ENCODE measurements around the gene AOAH.
"Not testable (repeated sequence)": the region's sequence is repeated elsewhere in the genome, so short reads cannot be mapped to it uniquely, and the experiment has no call there.

The AOAH gene

DNA sequence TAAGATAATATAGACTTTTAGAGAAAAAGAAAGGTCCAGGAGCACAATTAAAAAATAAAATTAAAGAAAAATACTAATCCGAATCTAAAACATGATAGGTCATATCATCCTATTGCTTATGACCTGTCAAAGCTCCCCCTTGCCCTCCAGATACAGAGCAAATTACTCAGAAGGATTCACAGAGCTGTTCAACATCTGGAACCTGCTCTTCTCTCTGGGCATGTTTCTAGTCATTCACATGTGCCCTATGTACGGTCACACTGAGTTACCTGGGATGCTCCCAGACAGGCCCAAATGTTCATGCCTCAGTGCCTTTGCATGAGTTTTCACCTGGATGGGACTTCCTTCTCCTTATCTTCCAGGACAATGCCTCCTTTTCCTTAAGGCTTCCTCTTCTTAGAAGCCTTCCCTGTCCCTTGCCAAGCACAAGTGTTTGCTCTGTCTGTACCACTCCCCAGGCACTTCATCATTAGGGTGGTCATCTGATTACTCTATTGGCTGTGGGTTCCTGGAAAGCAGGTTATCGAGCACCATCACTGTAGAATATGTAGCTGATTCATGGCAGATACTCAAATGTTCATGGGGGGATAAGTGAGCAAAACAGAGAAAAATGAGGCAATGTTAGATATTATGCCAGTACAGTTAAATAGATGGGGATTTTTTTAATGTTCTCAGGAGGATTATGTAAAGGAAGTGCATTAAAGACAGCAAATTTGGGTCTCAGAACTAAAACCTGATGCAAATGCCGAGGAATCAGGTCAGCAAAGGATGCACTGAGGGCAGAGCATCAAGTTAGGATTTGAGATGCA, 12.0 kb upstream of the AOAH start:
- no peak for DNase-seq

DNA sequence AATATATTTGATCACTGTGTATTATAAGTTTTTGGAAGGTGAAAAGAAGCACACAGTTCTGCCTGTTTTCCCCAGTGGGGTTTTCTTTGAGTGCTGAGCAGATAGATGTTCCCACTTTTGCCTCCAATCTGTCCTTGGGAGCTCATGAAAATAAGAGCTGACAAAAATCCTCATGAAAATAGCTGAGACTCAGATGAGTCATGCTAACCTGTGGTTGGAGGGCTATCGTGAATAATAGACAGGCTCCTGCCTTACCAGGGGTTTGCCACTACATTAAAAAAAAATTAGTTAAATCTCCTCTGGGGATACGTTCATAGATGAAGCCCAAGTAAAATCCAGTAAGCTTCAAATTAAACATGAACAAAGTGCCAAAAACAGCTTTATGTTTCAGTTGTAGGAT, 10.9 kb upstream of the AOAH start:
- no peak for DNase-seq

DNA sequence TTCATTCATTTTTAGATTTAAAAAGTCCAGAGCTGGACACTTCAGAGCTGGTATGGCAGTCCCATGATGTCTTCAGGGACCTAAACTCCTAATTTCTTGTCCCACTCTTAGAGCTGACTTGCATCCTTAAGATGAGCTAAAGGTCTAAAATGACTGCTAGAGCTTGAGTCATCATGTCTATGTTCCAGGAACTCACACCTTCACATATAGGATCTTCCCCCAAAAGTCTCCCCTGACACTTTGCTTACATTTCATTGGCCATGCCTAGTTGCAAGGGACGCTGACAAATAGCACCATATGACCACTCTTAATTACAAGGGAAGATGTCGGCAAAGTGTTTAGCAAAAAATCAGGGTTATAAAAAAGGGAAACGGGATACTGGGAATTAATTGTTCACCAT, 10.4 kb upstream of the AOAH start:
- no peak for DNase-seq

DNA sequence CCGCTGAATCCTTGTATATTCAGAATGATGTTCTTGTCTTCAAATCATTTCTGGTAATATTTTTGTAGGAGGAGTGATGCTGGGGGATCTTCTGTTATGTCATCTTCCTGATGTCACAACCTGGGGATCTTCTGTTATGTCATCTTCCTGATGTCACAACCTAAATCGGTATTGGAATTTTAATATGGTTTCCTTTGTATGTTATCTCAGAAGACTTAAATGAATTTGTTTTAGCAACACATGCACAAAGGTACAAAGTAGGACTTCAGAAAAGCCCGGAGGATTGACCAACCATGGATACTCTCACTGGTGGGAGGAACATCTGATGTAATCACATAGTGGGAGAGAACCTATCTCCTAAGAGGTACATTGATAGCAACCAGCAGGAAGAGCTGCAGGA, 9.1 kb upstream of the AOAH start:
- no peak for DNase-seq

DNA sequence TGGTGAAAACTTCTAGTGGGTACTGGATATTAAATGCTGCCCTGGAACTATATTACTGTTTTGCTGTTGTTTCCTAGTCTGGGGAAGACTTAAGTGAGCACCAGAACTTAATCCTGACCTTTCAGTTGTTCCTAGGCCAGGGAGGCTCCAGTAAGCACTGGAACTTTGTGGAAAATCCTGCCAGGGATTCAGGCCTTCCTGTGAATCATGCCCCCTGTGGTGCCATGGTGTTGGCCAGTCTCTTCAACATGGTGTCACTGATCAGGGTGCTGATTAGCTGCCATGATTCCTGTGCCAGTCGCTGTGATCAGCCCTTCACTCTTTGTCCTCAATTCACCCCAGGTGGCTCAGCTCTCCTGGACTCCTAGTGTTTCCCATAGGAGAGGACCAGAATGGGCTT, 8.5 kb upstream of the AOAH start:
- DNase-seq = no peak

DNA sequence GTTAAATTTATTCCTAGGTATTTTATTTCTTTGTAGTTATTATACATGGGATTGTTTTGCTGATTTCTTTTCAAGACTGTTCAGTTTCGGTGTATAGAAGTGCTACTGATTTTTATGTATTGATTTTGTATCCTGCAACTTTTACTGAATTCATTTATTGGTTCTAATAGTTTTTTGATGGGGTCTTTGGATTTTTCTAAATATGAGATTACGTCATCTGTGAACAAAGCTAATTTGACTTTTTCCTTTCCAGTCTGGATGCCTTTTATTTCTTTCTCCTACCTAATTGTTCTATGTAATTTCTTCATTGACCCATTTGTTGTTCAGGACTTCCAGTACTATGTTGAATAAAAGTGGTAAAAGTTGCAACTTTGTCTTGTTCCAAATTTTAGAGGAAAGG, 5.8 kb upstream of the AOAH start:
- DNase-seq = no peak

DNA sequence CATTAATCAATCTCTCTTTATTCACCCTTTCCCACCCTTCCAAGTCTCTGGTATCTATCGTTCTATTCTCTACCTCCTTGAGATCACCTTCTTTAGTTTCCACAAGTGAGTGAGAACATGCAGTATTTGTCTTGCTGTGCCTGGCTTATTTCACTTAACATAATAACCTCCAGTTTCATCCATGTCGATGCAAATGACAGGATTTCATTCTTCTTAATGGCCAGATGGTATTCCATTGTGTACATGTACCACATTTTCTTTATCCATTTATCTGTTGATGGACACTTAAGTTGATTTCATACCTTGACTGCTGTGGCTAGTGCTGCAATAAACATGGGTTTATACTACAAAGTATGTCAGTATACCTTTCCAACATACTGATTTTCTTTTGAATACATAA, 3.8 kb upstream of the AOAH start:
- DNase-seq = no peak

DNA sequence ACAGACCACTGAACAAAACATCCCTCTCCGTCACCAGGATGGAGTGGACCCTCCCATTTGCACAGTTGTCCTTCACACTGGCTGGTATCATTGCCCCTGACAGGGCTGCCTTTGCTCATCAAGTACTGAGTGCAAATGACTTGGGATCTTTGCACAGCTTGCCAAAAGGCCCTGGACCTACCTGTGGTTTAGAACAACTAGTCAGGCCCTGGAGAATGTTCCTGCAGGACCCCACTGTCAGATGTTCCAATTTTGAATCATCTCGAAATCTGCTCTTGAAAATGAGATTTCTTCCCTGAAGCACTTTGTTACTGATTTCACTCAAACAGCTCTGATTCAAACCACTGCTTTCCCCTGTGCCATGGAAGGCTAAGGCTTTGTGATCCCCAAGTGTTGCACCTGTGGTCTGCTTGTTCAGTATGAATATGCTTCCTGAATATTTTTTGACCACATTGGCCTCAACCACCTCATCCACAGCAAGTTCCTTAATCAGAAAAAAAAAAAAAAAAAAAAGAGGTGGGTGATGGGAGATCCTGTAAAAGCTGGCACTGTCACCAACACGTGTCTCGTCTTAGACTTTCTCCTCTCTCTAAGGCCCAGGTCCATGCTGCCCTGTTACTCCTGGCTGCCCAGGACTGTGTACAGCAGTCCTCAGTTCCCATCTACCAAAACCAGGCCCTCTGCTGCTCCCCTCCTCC, 2.7 kb upstream of the AOAH start:
- no peak for DNase-seq

DNA sequence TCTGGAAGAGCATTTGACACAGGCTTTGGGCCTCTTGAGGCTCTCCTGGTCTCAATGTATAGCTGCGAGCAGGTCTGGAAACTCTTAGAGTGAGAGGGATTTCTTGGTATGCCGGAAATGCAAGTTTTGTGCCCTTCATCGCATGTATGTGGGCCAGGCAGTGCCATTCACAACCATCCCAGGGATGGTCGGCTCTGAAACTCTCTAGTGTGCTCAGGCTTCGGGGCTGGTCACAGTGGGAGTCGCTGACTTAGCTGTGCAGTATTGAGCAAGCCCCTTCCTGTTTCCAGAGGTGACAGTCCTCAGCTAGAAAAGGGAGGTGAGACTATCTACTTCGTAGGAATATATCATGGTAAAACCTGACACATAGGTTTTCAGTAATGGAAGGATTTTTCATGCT, 2.0 kb upstream of the AOAH start:
- DNase-seq = no peak

DNA sequence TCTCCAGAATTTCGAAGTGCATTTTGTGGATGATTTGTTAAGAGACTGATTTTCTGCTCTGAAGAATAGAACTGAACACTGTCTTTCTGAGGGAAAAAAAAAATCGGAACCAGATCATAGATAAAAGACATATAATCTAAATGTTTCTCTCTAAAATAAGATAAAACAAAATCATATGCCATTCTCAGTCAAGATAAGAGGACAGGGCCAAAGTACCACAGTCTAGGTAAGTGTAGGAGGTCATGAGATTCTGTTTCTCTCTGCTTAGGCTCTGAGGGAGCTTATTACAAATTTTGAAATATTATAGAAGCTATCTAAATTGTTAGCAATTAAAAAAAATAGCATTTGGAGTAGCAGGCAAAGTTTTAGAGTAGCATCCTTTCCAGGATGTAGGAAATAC, 702 bp upstream of the AOAH start:
- no peak for DNase-seq

DNA sequence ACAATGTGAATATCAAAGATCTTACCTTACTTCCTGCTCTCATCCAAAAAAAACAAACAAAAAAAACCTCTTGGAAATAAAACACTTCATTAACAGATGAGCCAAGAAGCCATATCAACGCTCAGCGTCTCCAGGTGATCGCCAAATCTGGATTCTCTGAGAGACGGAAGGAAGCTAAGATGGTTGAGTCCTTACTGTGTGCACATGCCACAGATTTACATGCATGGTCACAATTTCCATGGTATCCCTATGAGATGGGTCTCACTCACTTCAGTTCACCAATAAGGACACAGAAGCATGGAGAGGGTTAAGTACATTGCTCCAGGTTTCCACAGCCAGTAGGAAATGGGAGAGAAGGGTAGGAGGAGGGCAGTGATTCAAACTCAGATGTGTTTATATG, 1.0 kb downstream of the AOAH start:
- DNase-seq = no peak

DNA sequence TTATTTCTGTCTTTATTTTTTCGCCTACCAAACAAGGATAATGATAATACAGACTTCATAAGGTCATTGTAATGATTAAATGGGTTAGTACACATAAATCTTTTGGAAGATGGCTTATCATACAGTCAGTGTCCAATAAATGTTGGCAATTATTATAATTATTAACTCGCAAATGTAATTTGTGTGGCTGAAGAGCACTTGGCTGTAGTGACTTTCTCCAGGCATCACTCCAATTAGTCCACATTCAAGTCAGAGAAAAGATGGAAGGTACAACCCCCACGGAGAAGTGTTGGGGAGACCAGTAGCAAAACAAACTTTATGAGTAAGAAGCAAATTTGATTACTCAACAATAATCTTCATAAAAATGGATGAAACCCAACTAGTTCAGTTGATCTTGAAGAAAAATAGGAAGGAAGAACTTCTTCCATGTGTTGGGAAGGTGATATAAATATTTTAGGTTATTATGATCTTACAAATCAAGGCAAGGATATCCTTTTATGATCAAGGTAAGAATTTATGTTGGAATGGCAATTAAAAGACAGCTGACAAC, 5.1 kb downstream of the AOAH start:
- no peak for DNase-seq

DNA sequence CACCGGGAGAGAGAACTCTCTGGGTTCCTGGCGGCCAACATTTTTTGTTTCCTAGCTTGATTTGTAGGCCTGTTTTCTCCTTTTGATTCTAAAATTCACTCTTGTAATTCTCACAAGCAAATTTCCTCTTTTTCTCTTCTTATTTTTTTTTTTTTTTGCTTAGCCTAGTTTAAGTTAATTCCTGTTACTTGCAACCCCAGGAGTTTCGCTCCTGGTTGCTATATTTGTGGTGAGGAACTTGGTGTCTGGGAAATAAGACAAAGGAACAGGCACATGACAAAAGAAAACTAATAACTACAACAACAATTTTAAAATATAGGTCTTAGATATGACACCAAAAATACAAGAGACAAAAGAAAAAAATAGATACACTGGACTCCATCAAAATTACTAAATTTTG, 6.7 kb downstream of the AOAH start:
- no peak for DNase-seq

DNA sequence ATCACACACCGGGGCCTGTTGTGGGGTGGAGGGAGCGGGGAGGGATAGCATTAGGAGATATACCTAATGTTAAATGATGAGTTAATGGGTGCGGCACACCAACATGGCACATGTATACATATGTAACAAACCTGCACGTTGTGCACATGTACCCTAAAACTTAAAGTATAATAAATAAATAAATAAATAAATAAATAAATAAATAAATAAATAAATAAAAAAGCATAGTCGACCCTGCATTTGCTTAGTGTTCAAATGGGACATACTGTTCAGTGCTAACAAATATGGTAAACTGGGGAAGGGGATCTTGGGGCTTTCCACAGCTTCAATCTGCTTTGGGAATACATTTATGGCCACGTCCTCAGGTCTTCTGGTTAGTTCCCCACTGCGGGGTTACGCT, 7.5 kb downstream of the AOAH start:
- DNase-seq = not testable (repeated sequence)

DNA sequence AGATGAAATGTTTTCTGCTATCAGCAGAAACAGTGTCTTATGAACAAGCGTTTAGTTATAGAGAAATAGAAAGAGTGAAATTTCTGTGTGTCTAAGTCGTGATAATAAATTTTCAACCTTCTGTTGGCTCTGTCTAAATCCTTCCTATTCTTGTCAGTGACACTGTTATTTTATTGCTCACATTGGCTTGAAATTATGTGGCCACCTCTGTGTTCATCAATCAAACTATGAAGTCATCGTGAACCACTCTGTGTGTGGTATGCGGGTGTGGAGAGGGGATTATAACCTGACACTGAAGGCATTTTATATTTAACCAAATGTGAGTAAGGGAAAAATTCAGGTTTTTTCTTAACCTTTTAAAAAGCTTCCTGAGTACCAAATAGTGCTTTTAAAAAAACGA, 12.3 kb downstream of the AOAH start:
- no peak for DNase-seq

DNA sequence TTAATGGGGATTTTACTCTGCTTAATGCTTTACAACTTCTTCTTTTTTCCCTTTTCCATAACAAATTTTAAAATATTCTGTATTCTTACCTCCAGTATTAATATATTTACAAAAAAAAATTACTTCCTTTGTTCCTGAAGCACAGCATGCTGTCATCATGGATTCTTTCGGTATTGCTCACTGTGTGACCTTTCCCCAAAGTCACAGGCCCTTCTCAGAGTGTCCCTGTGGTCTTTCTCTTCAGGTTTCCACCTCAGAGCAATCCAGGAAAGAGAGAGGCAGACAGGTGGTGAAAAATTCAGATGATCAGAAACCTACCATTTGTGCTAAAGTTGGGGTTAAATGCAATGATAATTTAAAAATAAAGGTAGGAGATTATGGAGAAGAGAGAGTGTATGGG, 13.0 kb downstream of the AOAH start:
- DNase-seq = no peak

DNA sequence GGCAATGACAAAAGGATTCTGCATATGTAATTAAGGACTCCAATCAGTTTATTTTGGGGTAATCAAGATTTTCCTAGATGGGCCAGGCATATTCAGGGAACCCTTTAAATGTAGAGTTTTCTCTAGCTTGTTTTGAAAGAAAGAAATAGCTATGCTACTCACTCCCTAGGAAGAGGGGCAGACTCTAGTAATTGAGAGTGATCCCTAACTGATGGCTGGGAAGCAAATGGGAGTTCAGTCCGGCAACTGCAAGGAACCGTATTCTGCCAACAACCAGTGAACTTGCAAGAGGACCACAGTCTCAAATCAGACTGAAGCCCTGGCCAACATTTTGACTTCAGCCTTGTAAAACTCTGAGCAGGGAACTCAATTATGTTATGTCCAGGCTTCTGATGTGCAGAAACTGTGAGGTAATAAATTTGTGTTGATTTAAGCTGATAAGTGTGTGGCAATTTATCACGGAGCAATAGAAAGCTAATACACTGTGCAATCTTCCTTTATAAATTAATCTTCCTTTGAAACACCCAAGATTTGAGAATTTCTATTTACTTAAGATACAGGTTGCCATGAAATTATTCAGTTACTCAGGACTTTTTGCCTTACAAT, 14.0 kb downstream of the AOAH start:
- no peak for DNase-seq

DNA sequence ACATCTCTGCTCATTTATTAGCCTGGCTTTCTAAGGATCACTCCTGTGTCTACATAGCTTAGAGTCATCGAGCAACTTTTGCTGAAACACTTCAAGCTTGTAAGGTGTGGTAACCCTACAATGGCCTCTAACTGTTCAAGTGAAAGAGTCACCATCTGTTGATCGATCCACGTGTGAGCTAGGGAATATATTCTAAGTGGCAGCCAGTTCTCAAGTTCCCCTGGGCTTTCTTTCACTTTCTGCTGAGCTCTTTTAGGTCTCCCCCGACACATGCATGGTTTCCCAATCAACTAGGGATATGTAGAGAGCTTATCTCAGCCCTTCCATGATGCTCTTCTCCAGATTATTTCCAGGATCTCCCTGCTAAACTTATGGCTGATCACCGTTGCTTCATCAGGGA, 15.5 kb downstream of the AOAH start:
- DNase-seq = no peak

DNA sequence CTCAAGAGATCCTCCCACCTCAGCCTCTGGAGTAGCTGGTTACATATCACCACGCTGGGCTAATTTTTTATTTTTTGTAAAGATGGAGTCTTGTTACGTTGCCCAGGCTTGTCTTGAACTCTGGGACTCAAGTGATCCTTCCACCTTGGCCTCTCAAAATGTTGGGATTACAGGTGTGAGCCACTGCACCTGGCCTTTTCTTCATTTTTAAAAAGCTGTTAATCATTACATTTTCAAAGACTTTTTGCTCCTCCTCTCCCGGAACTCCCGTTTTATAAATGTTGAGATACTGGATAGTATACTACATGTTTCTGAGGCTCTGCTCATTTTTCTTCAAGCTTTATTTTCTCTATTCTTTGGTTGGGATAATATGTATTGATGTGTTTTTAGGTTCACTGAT, 16.4 kb downstream of the AOAH start:
- no peak for DNase-seq

DNA sequence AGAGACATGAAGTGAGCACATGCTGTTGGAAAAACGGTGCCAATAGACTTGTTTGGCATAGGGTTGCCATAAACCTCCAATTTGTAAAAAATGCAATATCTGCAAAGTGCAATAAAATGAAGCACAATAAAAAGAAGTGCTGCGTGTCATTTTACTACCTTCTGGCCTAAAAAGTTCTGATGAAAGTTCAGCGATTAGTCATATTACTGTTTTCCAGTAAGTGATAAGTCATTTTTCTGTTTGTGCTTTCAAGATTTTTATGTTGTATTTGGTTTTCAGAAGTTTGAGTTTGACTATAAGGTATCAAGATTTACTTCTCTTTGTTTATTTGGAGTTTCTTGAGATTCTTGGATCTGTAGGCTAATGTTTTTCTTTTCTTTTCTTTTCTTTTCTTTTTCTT, 16.8 kb downstream of the AOAH start:
- no peak for DNase-seq

DNA sequence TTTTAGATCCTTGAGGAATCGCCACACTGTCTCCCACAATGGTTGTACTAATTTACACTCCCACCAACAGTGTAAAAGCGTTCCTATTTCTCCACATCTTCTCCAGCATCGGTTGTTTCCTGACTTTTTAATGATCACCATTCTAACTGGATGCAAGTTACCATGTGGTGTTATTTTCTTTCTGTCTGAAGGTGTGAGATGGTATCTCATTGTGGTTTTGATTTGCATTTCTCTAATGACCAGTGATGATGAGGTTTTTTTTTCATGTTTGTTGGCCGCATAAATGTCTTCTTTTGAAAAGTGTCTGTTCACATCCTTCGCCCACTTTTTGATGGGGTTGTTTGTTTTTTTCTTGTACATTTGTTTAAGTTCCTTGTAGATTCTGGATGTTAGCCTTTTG, 20.4 kb downstream of the AOAH start:
- not testable (repeated sequence) for DNase-seq

DNA sequence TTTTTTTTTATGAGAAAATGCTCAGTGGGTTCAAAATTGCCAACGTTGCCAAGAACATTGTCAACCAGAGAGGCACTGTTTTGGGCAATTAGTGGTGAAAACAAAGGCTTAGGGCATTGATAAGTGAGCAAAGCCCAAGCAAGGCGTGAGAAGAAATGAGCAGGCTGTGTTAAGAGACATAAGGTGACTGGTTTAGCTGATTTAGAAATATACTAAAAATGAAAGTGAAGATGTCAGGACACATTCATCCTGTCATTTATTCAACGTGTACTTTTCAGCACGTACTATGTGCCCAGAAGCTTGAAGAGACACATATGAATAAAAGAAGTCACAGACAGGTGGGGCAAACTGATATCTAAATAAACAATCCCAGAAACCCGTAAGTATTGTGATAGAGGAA, 31.8 kb downstream of the AOAH start:
- DNase-seq = no peak

DNA sequence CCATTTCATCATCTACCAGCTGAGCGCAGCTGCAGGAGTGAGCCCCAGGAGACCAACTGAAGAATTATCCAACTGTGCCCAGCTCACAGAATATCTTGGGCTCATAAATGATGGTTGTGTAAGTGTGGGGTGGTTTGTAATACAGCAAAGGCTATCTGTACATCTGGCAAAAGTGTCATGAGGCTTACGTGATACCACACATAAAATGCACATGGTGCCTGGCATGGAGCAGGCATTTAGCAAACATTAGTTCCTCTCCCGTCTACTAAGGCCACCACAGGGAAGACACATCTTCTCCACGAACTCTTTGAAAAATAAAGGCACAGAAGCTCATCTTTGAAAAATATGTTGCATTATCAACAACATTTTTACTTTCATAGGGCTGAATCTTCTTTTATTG, 32.3 kb downstream of the AOAH start:
- DNase-seq = no peak

DNA sequence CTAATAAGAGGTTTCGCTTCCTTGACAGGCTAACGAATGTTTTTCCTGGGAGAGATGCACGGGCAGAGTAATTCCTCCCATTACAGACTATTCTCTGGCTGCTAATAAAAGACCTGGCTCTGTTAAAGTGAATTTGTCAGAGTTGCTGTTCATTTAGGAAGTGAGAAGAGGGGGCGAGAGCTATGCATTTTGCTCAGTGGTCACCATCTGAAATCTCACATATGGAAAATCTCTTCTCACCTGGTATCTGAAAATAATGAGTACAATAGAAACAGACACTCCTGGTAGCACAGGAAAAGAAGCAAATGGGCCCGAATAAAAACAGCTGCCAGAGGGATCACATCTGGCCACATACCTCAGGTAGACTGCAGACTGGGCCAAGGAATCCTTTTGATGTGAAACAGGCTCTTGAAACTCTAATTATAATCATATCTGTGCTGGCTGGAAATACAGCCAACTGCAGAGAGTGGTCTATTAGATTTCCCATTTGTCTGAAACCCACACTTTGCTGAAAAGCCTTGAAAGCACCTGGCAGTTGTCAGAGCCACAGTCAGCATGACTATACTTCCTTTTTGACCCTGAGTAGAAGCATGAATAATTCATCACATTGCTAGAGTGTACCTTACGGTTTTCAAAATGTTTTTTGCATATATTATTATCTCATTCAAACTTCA, 33.6 kb downstream of the AOAH start:
- no peak for DNase-seq
